Tibial nerve (tissue), 4 donors: ENCODE measurements around the gene LRRC59.

Source experiments
- CTCF ChIP-seq, 5 experiments: fragments of 200-600 bp in 3 of 5; fragments of 450-650 bp in 2 of 5; sonication (generic) in 3 of 5; IDR thresholded peaks; one replicate each; pipeline ENCODE4 v1.5.1; 2016 to 2019; ENCODE audit warnings: antibody characterized with exemption in 5 of 5, mild to moderate bottlenecking in 3 of 5, moderate library complexity in 2 of 5
- EP300 ChIP-seq, 2 donors: sonication (generic); formaldehyde crosslinking; IDR thresholded peaks; one replicate each; pipeline ENCODE4 v1.6.1; 2017; ENCODE audit warnings: antibody characterized with exemption in 2 of 2, mild to moderate bottlenecking in 1 of 2
- POLR2A ChIP-seq, 2 donors: fragments of 450-650 bp; IDR thresholded peaks; one replicate each; pipeline ENCODE4 v1.6.1; 2017; ENCODE audit warnings: antibody characterized with exemption in 2 of 2, mild to moderate bottlenecking in 2 of 2, moderate library complexity in 2 of 2

GRCh38 chr17:50440838-50441829 is 43.8 kb upstream of the LRRC59 start:
- TF ChIP-seq EP300 (IDR thresholded peaks at IDR 0.05) (no peak), CTCF (IDR thresholded peaks at IDR 0.05) (no peak), POLR2A (IDR thresholded peaks at IDR 0.05) (no peak)
